ENCODE data around the gene CHURC1.

CHURC1 gene

GRCh38 chr14:64954491-64955240, 40.4 kb downstream of the CHURC1 start:
- peaks cover 21% of the 10 kb centered on the region for H3K36me3 Mint-ChIP-seq
- ATAC-seq: no peak
- H3K27me3 Mint-ChIP-seq: no peaks in the 10 kb centered on the region
- no peak overlapping the region for H3K4me3 Mint-ChIP-seq
- H3K9me3 Mint-ChIP-seq: no peaks in the 10 kb centered on the region
- peaks cover 15% of the 10 kb centered on the region for H3K4me1 Mint-ChIP-seq
- H3K27ac Mint-ChIP-seq: no peak overlapping the region

GRCh38 chr14:64955297-64955696, 41.0 kb downstream of the CHURC1 start:
- Mint-ChIP-seq H3K27ac (no peak overlapping the region), H3K9me3 (no peaks in the 10 kb centered on the region), H3K27me3 (no peaks in the 10 kb centered on the region), H3K4me1 (peaks cover 19% of the 10 kb centered on the region), H3K36me3 (peaks cover 14% of the 10 kb centered on the region), H3K4me3 (no peak overlapping the region)
- no peak for ATAC-seq

- Mint-ChIP-seq H3K36me3 (peaks cover 7% of the 10 kb centered on the region), H3K27me3 (no peaks in the 10 kb centered on the region), H3K27ac (no peak overlapping the region), H3K4me1 (peaks cover 25% of the 10 kb centered on the region), H3K9me3 (no peaks in the 10 kb centered on the region), H3K4me3 (no peak overlapping the region)
- ATAC-seq: no peak
Measured at GRCh38 chr14:64956697-64957406, 42.6 kb downstream of the CHURC1 start.

- no peak overlapping the region for H3K27ac Mint-ChIP-seq
- no peaks in the 10 kb centered on the region for H3K27me3 Mint-ChIP-seq
- H3K4me3 Mint-ChIP-seq: no peak overlapping the region
- peaks cover 7% of the 10 kb centered on the region for H3K36me3 Mint-ChIP-seq
- no peaks in the 10 kb centered on the region for H3K9me3 Mint-ChIP-seq
- H3K4me1 Mint-ChIP-seq: peaks cover 15% of the 10 kb centered on the region
- ATAC-seq: no peak
Measured at GRCh38 chr14:64958201-64958600, 43.9 kb downstream of the CHURC1 start.

GRCh38 chr14:64958743-64959142, 44.5 kb downstream of the CHURC1 start:
- Mint-ChIP-seq H3K27ac (no peak overlapping the region), H3K27me3 (no peaks in the 10 kb centered on the region)
- no peak for ATAC-seq

GRCh38 chr14:64960762-64961276, 46.6 kb downstream of the CHURC1 start:
- no peaks in the 10 kb centered on the region for H3K27me3 Mint-ChIP-seq
- H3K36me3 Mint-ChIP-seq: peaks cover under 1% of the 10 kb centered on the region
- no peak overlapping the region for H3K27ac Mint-ChIP-seq
- no peak for ATAC-seq
- H3K4me3 Mint-ChIP-seq: no peak overlapping the region
- no peaks in the 10 kb centered on the region for H3K9me3 Mint-ChIP-seq
- H3K4me1 Mint-ChIP-seq: peaks cover 24% of the 10 kb centered on the region

More at GRCh38 chr14:64958743-64959142, 44.5 kb downstream of the CHURC1 start:
- no peak overlapping the region for H3K4me3 Mint-ChIP-seq
- no peaks in the 10 kb centered on the region for H3K9me3 Mint-ChIP-seq
- H3K4me1 Mint-ChIP-seq: peaks cover 17% of the 10 kb centered on the region
- H3K36me3 Mint-ChIP-seq: peaks cover 7% of the 10 kb centered on the region

- H3K4me3 Mint-ChIP-seq: no peak overlapping the region
- no peaks in the 10 kb centered on the region for H3K36me3 Mint-ChIP-seq
- ATAC-seq: no peak
- no peak overlapping the region for H3K27ac Mint-ChIP-seq
- H3K9me3 Mint-ChIP-seq: no peaks in the 10 kb centered on the region
- H3K4me1 Mint-ChIP-seq: peaks cover 24% of the 10 kb centered on the region
- no peaks in the 10 kb centered on the region for H3K27me3 Mint-ChIP-seq
Measured at GRCh38 chr14:64963611-64964010, 49.4 kb downstream of the CHURC1 start.

- Mint-ChIP-seq H3K4me1 (peaks cover 18% of the 10 kb centered on the region), H3K9me3 (no peaks in the 10 kb centered on the region), H3K27me3 (peaks cover 7% of the 10 kb centered on the region), H3K36me3 (no peaks in the 10 kb centered on the region), H3K4me3 (no peak overlapping the region), H3K27ac (no peak overlapping the region)
- ATAC-seq: no peak
Measured at GRCh38 chr14:64965356-64966000, 51.2 kb downstream of the CHURC1 start.

- ATAC-seq: no peak
- Mint-ChIP-seq H3K36me3 (no peaks in the 10 kb centered on the region), H3K27me3 (peaks cover 18% of the 10 kb centered on the region), H3K27ac (no peak overlapping the region), H3K9me3 (no peaks in the 10 kb centered on the region), H3K4me1 (peaks cover 14% of the 10 kb centered on the region), H3K4me3 (no peak overlapping the region)
Measured at GRCh38 chr14:64966976-64967375, 52.7 kb downstream of the CHURC1 start.

GRCh38 chr14:64968167-64968566, 53.9 kb downstream of the CHURC1 start:
- no peak for ATAC-seq
- no peak overlapping the region for H3K4me3 Mint-ChIP-seq
- H3K4me1 Mint-ChIP-seq: peaks cover 17% of the 10 kb centered on the region
- no peak overlapping the region for H3K27ac Mint-ChIP-seq
- peaks cover 19% of the 10 kb centered on the region for H3K27me3 Mint-ChIP-seq
- H3K36me3 Mint-ChIP-seq: no peaks in the 10 kb centered on the region
- H3K9me3 Mint-ChIP-seq: no peaks in the 10 kb centered on the region

- Mint-ChIP-seq H3K4me3 (no peak overlapping the region), H3K9me3 (no peaks in the 10 kb centered on the region), H3K27me3 (peaks cover 24% of the 10 kb centered on the region), H3K27ac (no peak overlapping the region), H3K36me3 (no peaks in the 10 kb centered on the region), H3K4me1 (peaks cover 12% of the 10 kb centered on the region)
- no peak for ATAC-seq
Measured at GRCh38 chr14:64968651-64969050, 54.4 kb downstream of the CHURC1 start.

- Mint-ChIP-seq H3K27ac (no peak overlapping the region), H3K36me3 (no peaks in the 10 kb centered on the region), H3K4me3 (no peak overlapping the region), H3K9me3 (no peaks in the 10 kb centered on the region), H3K27me3 (peaks cover 31% of the 10 kb centered on the region), H3K4me1 (peaks cover 11% of the 10 kb centered on the region)
- ATAC-seq: no peak
Measured at GRCh38 chr14:64970041-64970440, 55.8 kb downstream of the CHURC1 start.

GRCh38 chr14:64970776-64971477, 56.7 kb downstream of the CHURC1 start:
- Mint-ChIP-seq H3K9me3 (no peaks in the 10 kb centered on the region), H3K4me1 (peaks cover 5% of the 10 kb centered on the region), H3K27ac (no peak overlapping the region), H3K4me3 (peak overlapping the region; percentile 55), H3K27me3 (peaks cover 31% of the 10 kb centered on the region), H3K36me3 (no peaks in the 10 kb centered on the region)
- no peak for ATAC-seq

GRCh38 chr14:64971491-64971942, 57.3 kb downstream of the CHURC1 start:
- Mint-ChIP-seq H3K36me3 (no peaks in the 10 kb centered on the region), H3K27me3 (peaks cover 31% of the 10 kb centered on the region), H3K9me3 (no peaks in the 10 kb centered on the region), H3K27ac (no peak overlapping the region), H3K4me1 (peaks cover 5% of the 10 kb centered on the region), H3K4me3 (peak overlapping the region; percentile 55)
- no peak for ATAC-seq
